Suprapubic skin (tissue), 4 donors: ENCODE results near the gene KRTCAP3. TPM values are rescaled to one million over a fixed set of nuclear protein-coding genes. Genes with fewer than 3 reads are reported as not detected.

ENCODE experiments used
- DNase-seq, 2 donors: peaks; one replicate each; pipeline ENCODE4 v3.0.0-alpha.2; 2019; ENCODE audit warnings: low spot score in 2 of 2
- H3K27ac ChIP-seq: fragments of 200-600 bp; sonication (generic); one replicate; pipeline ENCODE4 v1.5.1; 2019
- H3K27me3 ChIP-seq: fragments of 200-600 bp; sonication (generic); one replicate; pipeline ENCODE4 v1.5.1; 2019
- H3K36me3 ChIP-seq: fragments of 200-600 bp; sonication (generic); one replicate; pipeline ENCODE4 v1.5.1; 2019
- H3K4me1 ChIP-seq: fragments of 200-600 bp; sonication (generic); one replicate; pipeline ENCODE4 v1.5.1; 2019
- H3K4me3 ChIP-seq: fragments of 200-600 bp; sonication (generic); one replicate; pipeline ENCODE4 v1.5.1; 2019; ENCODE audit warnings: mild to moderate bottlenecking
- H3K9me3 ChIP-seq: fragments of 200-600 bp; sonication (generic); one replicate; pipeline ENCODE4 v1.5.1; 2019
- CTCF ChIP-seq, 2 donors: fragments of 200-600 bp in 1 of 2; fragments of 450-650 bp in 1 of 2; sonication (generic) in 1 of 2; IDR thresholded peaks; one replicate each; pipeline ENCODE4 v1.5.1; 2016 to 2019; ENCODE audit warnings: antibody characterized with exemption in 2 of 2, mild to moderate bottlenecking in 1 of 2, moderate library complexity in 1 of 2
- EP300 ChIP-seq: sonication (generic); formaldehyde crosslinking; IDR thresholded peaks from one replicate; pipeline ENCODE4 v1.6.1; 2017; ENCODE audit warnings: antibody characterized with exemption
- POLR2A ChIP-seq, 2 donors: fragments of 450-650 bp; IDR thresholded peaks; one replicate each; pipeline ENCODE4 v1.6.1; 2017; ENCODE audit warnings: antibody characterized with exemption in 2 of 2, mild to moderate bottlenecking in 2 of 2, moderate library complexity in 2 of 2
- POLR2AphosphoS5 ChIP-seq, 3 donors: sonication (generic); formaldehyde crosslinking; IDR thresholded peaks; one replicate each; pipeline ENCODE4 v1.6.1; 2017; ENCODE audit warnings: antibody characterized with exemption in 3 of 3
- WGBS: methylation state at CpG from one replicate; pipeline ENCODE4 v1.1.5; 2018; 5-methylcytosine and 5-hydroxymethylcytosine counted together
- total RNA-seq, 4 donors: library from RNA; depleted of rRNA; stranded (reverse); fragments of >200 nt; gene quantifications; one replicate each; pipeline ENCODE4 v1.1.0, GENCODE V29; 2016

KRTCAP3 gene
- total RNA-seq, 4 donors from 2014 or later: 31.0 to 50.1 (median 42.2) TPM

GRCh38 chr2:27464443-27464842 is 22.3 kb downstream of the KRTCAP3 start:
- DNase-seq: no peak
- Histone ChIP-seq H3K27ac (no peak overlapping the region), H3K9me3 (no peaks in the 10 kb centered on the region), H3K4me1 (no peaks in the 10 kb centered on the region), H3K4me3 (no peak overlapping the region), H3K36me3 (peaks cover 36% of the 10 kb centered on the region), H3K27me3 (no peaks in the 10 kb centered on the region)
- TF ChIP-seq POLR2AphosphoS5 (IDR thresholded peaks at IDR 0.05): no peak
- TF ChIP-seq CTCF (IDR thresholded peaks at IDR 0.05): no peak
- TF ChIP-seq EP300: no peak
- TF ChIP-seq POLR2A (IDR thresholded peaks at IDR 0.05): no peak
- 95% methylated on average over 7 of the region's 7 CpGs for WGBS

- H3K4me3 ChIP-seq: no peak overlapping the region
- no peaks in the 10 kb centered on the region for H3K9me3 ChIP-seq
- WGBS: 91% methylated on average over 5 of the region's 5 CpGs
- H3K36me3 ChIP-seq: peaks cover 50% of the 10 kb centered on the region
- H3K4me1 ChIP-seq: no peaks in the 10 kb centered on the region
- no peak for TF ChIP-seq POLR2AphosphoS5 (IDR thresholded peaks at IDR 0.05)
- TF ChIP-seq EP300: no peak
- no peak for TF ChIP-seq CTCF (IDR thresholded peaks at IDR 0.05)
- TF ChIP-seq POLR2A (IDR thresholded peaks at IDR 0.05): no peak
- H3K27ac ChIP-seq: no peak overlapping the region
- no peak for DNase-seq
- H3K27me3 ChIP-seq: no peaks in the 10 kb centered on the region
Measured at GRCh38 chr2:27471961-27472360, 29.8 kb downstream of the KRTCAP3 start.

GRCh38 chr2:27485496-27485895 is 43.3 kb downstream of the KRTCAP3 start:
- H3K4me1 ChIP-seq: peaks cover 21% of the 10 kb centered on the region
- no peak overlapping the region for H3K4me3 ChIP-seq
- DNase-seq: no peak
- H3K36me3 ChIP-seq: peaks cover 40% of the 10 kb centered on the region
- TF ChIP-seq CTCF (IDR thresholded peaks at IDR 0.05): no peak
- TF ChIP-seq EP300: no peak
- TF ChIP-seq POLR2A (IDR thresholded peaks at IDR 0.05): no peak
- TF ChIP-seq POLR2AphosphoS5 (IDR thresholded peaks at IDR 0.05): no peak
- H3K27me3 ChIP-seq: no peaks in the 10 kb centered on the region
- WGBS: 60% methylated on average over 3 of the region's 3 CpGs
- H3K9me3 ChIP-seq: no peaks in the 10 kb centered on the region
- H3K27ac ChIP-seq: no peak overlapping the region

GRCh38 chr2:27489118-27489497 is 46.9 kb downstream of the KRTCAP3 start:
- Histone ChIP-seq H3K4me3 (peak overlapping the region; percentile 63), H3K9me3 (no peaks in the 10 kb centered on the region), H3K4me1 (peaks cover 21% of the 10 kb centered on the region), H3K36me3 (peaks cover 6% of the 10 kb centered on the region), H3K27me3 (no peaks in the 10 kb centered on the region), H3K27ac (peak overlapping the region; percentile 62)
- 4% methylated on average over 7 of the region's 11 CpGs for WGBS
- DNase-seq: no peak
- no peak for TF ChIP-seq POLR2AphosphoS5 (IDR thresholded peaks at IDR 0.05)
- no peak for TF ChIP-seq POLR2A (IDR thresholded peaks at IDR 0.05)
- no peak for TF ChIP-seq CTCF (IDR thresholded peaks at IDR 0.05)
- no peak for TF ChIP-seq EP300

- peak within 1 kb of the TSS; percentile 63 for H3K4me3 ChIP-seq
Measured at GRCh38 chr2:27489498-27490397, 47.6 kb downstream of the KRTCAP3 start, which contains the start of gene IFT172. TSS of gene IFT172 (minus strand) at chr2:27489743. CDS start at chr2:27489653, 90 bp downstream.

More at GRCh38 chr2:27489498-27490397, 47.6 kb downstream of the KRTCAP3 start, which contains the start of gene IFT172:
- 11% methylated on average over 28 of the region's 43 CpGs for WGBS
- peak; percentile 100 for DNase-seq
- no peak for TF ChIP-seq POLR2A (IDR thresholded peaks at IDR 0.05)
- no peak for TF ChIP-seq CTCF (IDR thresholded peaks at IDR 0.05)
- no peak for TF ChIP-seq EP300
- peak; percentile 2 to 70 (median 6) for TF ChIP-seq POLR2AphosphoS5 (IDR thresholded peaks at IDR 0.05)
- Histone ChIP-seq H3K27me3 (no peaks in the 10 kb centered on the region), H3K36me3 (no peaks in the 10 kb centered on the region), H3K4me1 (peaks cover 25% of the 10 kb centered on the region), H3K9me3 (no peaks in the 10 kb centered on the region), H3K27ac (peak within 1 kb of the TSS; percentile 62)
